ENCODE results near the gene TCL1B.
"Not testable (repeated sequence)": the region's sequence is repeated elsewhere in the genome, so short reads cannot be mapped to it uniquely, and the experiment has no call there.

GRCh38 chr14:95729402-95730028, 43.3 kb downstream of the TCL1B start:
- not testable (repeated sequence) for TF ChIP-seq CTCF (IDR thresholded peaks at IDR 0.05; ENCODE audit: insufficient read depth, low read length, poor library complexity, severe bottlenecking); EZH2phosphoT487 (conservative IDR thresholded peaks at IDR 0.05; ENCODE audit: low read length)
